HT-29 (cell line): Measurements from ENCODE around the gene OR52D1. TPM values are rescaled to one million over a fixed set of nuclear protein-coding genes. Genes with fewer than 3 reads are reported as not detected.

Experiments used
- DNase-seq: peaks from one replicate; pipeline ENCODE4 v3.0.0-alpha.2; 2015; ENCODE audit warnings: low spot score
- total RNA-seq: library from RNA; depleted of rRNA; stranded (reverse); fragments of >200 nt; shearing (Covaris generic); gene quantifications from 2 replicates; pipeline ENCODE4 v1.2.3, GENCODE V29; 2014; rRNA removed

The OR52D1 gene
- not detected in 2 replicates for total RNA-seq

DNA sequence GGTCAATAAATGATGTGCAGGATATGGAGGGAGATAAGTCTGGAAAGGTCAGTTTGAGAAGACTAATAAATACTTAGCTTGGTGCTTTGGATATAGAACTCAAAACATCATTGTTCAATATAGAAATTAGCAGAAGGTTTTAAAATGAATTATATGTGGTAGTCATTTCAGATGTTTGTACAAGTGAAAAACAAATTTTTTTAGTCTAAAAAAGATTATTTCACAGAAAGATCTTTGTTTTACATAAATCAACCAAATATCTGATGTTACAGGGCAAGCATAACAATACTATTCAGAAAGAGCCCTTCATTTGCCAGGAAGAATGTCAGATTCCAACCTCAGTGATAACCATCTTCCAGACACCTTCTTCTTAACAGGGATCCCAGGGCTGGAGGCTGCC is at the start of gene OR52D1:
TSS of gene OR52D1 (plus strand) at position 301 of the 400 bp plus-strand sequence. CDS start at position 323, 22 bp downstream.
- DNase-seq, result no peak

DNA sequence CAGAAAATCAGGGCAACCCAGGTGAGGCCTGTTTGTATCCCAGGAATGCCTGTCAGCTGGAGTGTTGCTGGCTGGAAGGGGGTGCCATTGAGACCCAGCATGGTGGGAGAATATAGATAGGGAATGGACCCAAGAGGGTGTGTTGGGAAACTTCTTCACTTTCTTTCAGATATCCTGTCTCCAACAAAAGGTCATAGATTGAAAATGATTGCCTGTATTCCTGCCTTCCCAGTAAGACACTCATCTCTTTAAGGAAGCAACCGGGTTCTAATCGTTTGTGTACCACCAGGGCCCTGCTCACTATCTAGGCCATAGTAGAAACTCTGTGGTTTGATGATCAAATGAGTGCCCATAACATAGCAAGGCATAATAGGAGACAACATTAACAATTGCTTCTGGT is 47.1 kb upstream of the OR52D1 start, which contains the start of gene OR51I1:
TSS of gene OR51I1 (minus strand) at position 101 of the 400 bp plus-strand sequence. CDS start at position 101, 0 bp downstream.
- DNase-seq, result no peak

DNA sequence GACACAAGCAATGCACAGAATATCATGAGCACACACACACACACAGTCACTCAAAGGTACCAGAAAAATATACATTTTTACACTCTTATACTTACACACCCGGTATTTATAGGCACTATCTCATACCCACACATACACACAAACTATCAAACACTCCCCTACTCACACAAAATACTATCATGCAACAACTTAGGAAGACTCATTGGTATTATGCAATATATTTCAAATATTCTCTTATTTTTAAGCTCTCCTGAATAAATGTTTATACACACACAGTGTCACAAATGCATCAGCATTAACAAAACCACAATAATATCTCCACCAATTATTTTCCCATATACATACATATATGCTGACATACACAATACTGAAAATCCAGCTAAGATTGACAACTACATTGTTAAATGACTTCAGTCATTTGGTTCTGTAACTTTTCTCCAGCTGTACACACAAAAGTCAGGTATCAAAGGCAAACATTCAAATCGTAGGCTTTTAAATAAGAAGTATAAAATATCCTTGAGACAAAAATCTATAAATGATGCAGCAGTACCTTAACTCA is 44.6 kb upstream of the OR52D1 start:
- no peak for DNase-seq

DNA sequence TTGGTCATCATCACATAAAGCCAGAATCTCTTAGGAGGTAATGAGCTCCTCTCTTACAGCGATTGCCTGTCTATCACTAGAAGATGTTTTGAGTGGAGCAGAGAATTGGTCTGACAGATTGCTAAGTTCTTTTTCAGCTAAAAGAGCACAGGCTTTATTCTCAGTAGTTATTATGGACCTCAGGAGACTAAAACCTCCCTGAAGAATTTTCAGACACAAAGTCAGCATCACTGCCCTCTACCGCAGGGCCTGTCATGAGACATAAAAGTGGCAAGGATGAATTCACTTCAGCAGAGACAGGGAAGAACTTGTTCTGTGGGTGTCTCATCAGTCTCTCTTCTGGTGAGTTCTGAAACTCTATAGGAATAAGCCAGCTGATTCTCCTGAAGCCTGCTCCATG is 39.5 kb upstream of the OR52D1 start, which contains the start of gene OR51I2:
TSS of gene OR51I2 (plus strand) at position 301 of the 400 bp plus-strand sequence. CDS start 4,166 bp downstream, outside the sequence.
- no peak for DNase-seq

DNA sequence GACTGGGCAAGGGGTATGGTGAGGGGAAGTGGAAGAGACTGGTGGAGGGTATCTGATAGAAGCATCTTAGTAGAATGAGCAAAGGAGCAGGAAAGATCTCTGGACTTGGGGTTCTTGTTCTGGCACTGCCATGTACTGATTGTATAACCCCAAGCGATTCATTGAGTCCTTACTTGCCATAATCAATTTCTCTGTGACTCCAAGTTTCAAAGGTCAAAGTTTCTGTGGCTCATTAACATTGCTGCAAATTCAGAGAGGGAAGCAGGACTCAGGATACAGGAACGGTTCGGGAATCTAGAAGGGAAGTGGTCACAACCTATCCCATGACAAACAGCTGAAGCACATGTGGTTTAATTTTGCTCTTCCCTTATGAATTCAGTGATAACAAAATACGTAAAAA is 39.1 kb upstream of the OR52D1 start:
- DNase-seq, result no peak

DNA sequence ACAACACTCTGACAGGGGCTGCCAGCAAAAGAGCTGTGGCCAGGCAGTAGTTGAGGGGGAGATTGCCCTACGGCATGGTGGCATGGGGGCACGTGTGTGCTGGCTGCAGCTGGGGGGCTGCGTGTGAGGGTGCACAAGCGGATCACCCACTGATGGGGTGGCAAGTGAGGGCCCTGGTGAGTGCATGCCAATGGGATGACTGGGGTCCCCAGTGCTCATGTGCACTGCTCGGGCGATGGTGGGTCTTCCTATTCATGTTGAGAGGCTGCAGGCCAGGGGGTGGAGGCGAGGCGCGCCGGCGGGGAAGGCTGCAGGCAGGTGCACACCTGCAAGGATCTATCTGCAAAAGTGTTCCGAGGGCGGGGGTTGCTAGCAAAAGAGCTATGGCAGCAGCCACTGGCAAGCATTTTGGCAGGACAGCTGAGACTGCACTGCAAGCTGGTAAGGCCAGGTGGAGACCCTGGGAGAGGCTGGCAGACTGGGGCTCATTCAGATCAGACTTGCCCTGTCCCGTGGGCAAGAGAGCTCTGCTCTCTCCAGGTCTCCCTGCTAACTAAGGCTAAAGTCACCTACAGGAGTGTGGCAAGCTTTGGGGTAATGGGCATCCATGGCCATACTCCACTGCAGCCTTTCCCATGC is 27.4 kb upstream of the OR52D1 start:
- no peak for DNase-seq

DNA sequence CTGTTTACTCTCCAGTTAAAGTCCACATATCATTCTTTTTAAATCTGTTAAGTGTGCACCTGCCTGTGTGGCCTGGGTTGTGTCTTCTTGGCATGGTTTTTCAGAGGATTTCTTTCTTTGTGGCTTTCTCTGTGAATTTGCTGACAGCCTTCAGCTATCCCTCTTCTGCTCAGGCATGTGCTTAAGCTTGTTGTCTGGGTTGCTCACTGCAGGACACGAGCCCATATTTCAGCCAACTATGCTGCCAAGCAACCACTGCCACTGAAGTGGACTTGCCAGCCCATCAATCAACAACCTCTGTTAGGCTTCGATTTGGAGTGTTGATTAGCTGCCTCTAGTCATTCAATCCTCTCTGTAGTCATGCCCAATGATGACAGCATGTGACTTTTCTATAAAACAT is 21.0 kb upstream of the OR52D1 start:
- DNase-seq, result no peak

DNA sequence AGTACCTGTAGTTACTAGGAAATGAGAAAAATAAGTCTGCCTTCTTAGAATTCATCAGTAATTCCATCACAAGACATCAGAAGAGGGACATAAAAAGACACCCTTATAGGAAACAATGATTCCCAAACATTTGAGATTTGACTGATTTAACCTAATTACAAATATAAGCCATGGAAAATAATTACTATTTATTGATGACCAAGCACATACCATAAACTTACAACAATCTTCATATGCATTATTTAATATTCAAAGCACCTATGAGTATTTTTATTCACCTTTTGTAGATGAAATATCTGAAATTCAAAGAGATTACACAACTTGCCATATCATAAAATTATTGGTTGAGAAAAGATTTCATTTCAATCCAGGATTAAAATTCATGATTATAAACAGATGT is 14.6 kb upstream of the OR52D1 start:
- no peak for DNase-seq

DNA sequence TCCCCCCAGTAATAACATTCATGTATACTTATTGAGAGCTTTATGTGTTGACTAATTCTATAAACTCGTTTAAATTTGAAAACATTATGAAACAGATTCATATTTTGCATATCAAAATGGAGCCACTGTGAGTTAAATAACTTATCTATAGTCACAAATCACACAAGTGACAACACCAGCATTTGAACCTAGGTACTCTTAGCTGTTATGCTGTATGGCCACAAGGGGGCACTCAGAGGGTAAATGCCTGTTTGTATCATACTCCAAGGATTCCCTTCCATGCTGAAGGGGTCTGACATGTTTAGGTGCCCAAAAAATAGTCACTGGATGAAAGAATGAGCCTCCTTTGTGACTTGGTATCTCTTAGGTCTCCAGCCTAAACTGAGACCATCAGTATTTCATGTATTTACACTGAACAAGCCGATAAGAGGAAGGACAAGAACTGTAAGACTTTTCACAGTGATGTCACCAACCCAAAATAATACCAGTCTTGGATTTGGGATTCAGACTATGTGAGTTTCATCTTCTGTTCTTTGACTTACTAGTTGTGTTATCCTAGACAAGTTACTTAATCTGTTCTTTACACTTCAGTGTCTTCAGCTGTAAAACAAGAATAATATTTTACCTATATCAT is 12.2 kb upstream of the OR52D1 start:
- DNase-seq, result peak; percentile 71

DNA sequence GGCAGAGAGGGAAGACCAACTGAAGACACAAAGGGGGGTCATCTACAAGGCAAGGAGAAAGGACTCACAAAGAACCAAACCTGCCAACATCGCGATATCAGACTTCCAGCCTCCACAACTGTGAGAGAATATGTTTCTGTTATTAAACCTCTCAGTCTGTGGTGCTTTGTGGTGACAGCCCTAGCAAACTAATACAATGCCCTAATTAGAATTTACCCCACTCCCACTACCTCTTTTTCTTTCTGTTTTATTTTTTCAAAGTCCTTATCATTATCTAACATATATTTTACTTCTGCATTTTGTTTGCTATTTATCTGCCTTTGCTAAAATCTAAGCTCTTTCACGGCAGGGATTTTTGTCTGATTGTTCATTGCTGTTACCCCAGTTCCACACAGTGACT is 2.5 kb upstream of the OR52D1 start:
- DNase-seq, result no peak

DNA sequence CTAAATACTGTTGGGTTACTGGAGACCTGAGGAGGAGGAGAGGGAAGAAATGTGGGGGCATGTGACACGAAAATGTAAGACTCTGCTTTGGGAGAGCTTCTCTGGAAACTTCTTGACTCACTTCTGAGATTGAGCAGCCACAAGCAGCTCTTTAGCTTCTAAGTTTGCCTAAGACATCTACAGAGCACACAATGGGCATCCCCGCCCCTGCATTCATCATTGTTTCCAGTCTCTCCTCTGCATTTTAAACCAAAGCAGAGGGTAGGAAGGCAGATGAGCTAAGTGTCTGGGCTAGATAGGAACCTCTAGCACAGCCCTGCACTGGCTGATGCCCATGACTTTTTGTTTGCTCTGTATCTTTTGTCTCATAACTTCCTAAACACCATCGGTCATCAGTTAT is 2.1 kb upstream of the OR52D1 start:
- DNase-seq, result no peak

DNA sequence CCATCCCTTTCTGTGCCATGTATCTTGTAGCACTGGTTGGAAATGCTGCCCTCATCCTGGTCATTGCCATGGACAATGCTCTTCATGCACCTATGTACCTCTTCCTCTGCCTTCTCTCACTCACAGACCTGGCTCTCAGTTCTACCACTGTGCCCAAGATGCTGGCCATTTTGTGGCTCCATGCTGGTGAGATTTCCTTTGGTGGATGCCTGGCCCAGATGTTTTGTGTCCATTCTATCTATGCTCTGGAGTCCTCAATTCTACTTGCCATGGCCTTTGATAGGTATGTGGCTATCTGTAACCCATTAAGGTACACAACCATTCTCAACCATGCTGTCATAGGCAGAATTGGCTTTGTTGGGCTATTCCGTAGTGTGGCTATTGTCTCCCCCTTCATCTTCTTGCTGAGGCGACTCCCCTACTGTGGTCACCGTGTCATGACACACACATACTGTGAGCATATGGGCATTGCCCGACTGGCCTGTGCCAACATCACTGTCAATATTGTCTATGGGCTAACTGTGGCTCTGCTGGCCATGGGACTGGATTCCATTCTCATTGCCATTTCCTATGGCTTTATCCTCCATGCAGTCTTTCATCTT is 414 bp downstream of the OR52D1 start:
- no peak for DNase-seq

DNA sequence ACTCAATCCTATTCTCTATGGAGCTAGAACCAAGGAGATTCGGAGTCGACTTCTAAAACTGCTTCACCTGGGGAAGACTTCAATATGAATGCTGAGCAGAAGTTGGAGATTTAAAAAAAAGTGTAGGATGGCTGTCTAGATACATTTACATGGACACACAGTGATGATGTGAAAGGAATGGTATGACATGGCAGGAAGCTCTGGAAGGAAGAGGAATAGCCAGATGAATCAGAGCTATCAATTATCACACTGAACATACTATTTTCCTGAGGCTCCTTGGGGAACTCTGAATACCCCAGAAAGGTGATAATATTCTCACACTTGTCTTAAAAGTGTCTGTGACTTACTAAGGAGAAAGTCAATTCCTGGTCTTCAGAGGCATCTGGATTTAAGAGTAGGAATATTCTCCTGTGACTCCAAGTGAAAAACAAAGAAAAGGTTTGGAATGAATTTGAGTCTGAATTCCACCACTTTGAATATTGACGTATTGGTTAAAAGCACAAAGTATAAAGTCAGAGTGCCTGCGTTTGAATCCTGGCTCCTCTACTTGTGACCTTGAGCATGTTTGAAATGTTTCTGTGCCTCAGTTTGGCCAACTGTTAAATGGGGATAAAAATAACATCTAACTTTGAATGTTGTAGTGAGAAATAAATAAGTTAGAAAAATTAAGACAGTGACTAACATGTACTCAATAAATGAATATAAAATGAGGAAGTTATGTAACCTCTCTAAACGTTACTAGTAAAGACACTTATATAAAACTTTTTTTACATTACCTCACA is 1.3 kb downstream of the OR52D1 start:
- no peak for DNase-seq

DNA sequence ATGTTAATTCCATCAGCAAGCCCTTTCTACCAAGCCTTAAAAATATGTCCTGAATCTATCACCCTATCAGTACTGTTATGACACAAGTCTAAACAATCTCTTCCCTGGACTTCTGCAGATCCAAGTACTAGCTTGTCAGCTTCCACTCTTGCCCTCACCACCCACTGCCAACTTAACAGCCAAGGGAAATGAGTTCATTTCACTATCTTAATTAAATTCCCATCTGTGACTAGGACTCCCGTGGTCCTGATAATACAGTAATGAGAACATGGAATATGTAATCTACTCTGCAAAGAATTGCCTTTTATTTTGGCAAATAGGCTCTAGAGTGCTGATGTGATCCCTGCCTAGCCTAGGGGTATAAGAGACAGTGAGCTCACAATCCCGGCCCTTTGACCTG is 11.2 kb downstream of the OR52D1 start:
- no peak for DNase-seq

DNA sequence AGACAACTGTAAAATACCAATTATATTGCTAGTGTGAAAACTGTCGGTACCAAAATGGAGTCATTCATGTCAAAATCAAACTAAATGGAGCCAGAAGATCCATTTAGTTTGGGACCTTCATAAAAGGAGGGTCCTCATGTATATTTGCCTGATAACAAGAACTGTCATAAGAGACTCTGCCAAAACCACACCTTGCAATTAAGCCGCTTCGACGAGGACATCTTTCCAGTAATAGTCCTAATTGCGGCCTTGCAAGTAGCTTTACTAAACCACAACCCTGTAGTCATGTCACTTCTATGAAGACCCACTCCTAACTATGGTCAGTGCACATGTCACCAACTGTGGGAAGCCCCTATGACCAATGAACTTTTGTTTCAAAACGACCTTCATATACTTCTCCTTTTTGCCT is 11.9 kb downstream of the OR52D1 start:
- DNase-seq, result no peak

DNA sequence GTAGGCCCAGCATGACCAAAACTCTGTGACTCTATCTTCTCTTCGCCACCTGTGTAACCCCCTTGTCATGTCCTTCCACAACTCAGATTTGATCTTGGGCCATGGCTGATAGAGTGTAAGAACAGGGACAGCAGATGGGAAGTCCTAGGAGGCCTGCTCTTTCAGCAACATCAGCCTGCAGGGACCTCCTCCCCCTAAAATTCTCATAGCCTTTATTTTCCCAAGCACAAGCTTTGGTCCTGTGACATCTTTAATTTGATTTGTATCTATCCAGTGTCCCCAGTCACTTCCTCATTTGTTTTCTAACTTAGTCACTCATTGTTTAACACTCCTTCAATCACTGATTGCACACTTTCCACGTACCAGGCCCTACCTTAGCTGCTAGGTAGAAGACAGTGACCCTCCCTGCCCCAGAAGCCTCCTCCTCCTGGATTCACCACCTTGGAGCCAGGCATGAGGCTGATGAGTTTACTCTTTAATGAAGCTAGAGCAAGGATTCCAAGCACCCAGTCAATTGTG is 16.0 kb downstream of the OR52D1 start:
- DNase-seq, result no peak

DNA sequence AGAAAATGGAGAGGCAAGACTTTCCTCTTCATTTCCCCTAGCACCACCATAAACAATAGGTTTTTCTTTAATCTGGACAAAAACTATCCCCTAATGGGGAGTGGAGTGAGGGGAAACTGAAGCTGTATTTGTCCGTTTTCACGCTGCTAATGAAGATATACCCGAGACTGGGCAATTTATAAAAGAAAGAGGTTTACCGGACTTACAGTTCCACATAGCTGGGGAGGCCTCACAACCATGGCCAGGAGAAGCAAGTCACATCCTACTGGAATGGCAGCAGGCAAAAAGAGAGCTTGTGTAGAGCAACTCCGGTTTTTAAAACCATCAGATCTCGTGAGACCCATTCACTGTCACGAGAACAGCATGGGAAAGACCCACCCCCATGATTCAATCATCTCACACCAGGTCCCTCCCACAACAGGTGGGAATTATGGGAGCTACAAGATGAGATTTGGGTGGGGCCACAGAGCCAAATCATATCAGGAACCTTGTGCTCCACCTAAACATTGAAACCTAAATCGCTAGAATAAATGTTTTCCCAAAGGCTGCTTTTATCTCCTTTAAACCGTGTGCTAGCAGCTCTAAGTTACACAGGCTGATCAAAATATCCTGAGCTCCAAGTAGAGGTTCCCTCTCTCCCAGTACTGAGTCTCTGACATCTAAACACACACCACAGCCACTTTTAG is 17.0 kb downstream of the OR52D1 start:
- no peak for DNase-seq

DNA sequence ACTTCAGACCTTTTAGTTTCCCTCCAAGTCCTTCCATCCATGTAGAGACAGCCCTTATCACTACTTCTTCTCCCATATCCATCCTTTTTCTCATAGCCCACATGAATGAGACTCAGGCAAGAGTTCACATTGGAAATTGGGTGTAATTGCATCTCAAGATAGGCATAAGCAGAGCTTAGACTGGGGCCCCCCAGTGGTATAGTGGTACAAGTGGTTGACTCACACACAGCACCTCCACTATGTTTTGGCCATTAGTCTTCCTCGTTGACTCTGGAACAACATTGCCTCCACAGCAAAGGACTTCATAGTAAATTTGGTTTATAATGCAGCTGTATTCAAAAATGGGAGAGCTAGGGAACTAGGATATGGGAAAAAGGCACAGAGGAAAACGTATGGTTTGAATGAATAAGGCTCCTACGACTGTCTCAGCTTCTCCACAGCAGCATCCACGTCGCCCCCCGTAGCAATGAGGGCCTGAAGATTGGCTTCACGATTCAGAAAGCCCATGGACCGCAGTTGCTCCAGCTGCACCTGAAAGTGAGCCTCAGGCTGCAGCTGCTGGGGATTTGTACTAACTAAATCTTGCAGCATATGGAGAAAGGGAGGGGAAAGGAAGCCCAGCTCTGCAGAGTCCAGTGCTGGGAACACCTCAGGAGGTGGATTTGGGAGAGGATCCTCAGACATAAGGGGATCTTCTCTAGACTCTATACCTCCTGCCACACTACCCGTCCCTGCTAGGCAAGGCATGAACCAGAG is 18.9 kb downstream of the OR52D1 start:
- DNase-seq, result peak; percentile 14

DNA sequence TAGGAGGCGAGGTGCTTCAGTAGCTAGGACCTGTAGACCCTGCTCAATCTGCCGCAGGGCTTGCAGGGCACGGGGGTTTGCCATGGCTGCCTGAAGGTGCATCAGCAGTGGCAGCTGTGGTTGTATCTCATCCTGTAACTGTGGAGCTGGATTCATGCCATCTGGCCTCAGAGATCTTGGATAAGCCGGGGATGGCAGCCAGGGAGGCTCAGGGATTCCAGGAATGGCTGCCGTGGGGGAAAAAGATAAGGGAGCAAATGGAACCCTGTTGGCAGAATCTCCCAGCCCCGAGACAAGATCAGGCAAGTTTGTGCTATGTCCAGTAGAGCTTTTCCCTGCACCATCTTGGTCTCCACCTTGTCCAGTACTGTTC is 19.4 kb downstream of the OR52D1 start:
- DNase-seq, result no peak

DNA sequence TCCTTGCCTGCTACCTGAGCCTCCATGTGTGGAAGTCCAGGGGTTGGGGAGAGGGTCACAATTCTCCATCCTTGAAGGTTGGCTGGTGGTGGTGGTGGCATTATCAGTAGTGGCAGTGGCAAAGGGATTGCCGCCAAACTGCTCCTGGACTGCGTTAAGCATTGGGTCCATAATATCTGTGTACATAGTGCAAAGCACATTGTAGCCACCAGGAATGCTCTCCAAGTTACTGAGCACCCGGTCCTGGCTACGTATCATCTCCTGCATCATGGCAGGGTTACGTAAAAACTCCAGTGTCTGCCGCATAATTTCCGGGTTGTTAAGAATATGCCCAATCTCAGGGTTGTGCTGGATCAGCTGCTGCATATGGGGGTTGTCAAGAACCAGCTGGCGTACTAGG is 20.1 kb downstream of the OR52D1 start:
- DNase-seq, result no peak
